OCI-LY1 (cell line): Measurements from ENCODE around the gene OGDHL.

ENCODE experiments used
- EZH2 ChIP-seq: fragments of 200-600 bp; sonication (generic), shearing (Covaris generic); IDR thresholded peaks from 2 replicates; pipeline ENCODE4 v1.8.0; 2017; ENCODE audit warnings: borderline replicate concordance, mixed run types, mild to moderate bottlenecking, antibody characterized with exemption, low read length, moderate library complexity, mixed read lengths
- TF ChIP-seq, protein P1 (sequence below): fragments of 200-600 bp; sonication (generic), shearing (Covaris generic); IDR thresholded peaks from 2 replicates; pipeline ENCODE4 v1.5.1; 2017; ENCODE audit warnings: mild to moderate bottlenecking, antibody characterized with exemption, low read length, moderate library complexity, mixed read lengths

DNA sequence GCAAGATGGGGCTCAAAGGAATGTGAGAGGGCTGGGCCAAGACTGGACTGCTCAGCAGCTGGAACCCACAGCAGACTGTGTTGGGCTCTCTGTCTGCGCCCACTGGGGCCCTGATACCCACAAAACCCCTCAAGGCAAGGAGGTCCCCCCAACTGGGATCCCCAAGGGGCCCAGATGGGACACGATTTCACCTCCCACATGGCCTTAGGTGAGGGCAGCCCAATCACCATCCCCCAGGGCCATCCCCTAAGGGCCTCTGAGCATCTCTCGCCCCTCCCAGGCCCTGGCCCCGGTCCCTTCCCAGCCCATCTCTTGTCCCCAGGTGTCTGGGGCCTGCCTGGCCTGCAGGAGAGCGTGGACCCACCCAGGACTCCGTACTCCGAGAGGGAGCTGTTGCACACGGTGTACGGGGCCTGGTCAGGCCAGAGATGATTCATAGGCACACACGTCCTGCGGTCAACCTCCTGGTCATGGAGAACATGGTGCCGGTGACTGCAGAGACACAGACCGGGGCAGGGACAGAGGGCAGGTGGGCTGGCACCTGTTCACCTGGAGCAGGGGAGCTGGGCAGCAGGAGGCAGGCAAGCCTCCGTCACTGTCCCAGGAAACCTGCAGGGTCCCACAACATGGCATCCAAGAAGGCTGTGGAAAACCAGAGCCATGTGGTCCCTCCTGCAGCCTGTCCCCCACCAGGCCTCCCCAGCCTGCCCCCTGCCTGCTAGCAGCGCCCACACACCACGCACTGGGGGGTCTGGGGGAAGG, 21.6 kb downstream of the OGDHL start:
- TF ChIP-seq, protein P1, sequence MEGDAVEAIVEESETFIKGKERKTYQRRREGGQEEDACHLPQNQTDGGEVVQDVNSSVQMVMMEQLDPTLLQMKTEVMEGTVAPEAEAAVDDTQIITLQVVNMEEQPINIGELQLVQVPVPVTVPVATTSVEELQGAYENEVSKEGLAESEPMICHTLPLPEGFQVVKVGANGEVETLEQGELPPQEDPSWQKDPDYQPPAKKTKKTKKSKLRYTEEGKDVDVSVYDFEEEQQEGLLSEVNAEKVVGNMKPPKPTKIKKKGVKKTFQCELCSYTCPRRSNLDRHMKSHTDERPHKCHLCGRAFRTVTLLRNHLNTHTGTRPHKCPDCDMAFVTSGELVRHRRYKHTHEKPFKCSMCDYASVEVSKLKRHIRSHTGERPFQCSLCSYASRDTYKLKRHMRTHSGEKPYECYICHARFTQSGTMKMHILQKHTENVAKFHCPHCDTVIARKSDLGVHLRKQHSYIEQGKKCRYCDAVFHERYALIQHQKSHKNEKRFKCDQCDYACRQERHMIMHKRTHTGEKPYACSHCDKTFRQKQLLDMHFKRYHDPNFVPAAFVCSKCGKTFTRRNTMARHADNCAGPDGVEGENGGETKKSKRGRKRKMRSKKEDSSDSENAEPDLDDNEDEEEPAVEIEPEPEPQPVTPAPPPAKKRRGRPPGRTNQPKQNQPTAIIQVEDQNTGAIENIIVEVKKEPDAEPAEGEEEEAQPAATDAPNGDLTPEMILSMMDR = no peak
- TF ChIP-seq EZH2 = no peak
